KG1 (cell line): ENCODE data around the gene TSHZ2.
"Not testable (repeated sequence)": the region's sequence is repeated elsewhere in the genome, so short reads cannot be mapped to it uniquely, and the experiment has no call there.

Experiments used
- DNase-seq: peaks from one replicate; lab custom pipeline; 2025; lab: John Stamatoyannopoulos, UW

The TSHZ2 gene

DNA sequence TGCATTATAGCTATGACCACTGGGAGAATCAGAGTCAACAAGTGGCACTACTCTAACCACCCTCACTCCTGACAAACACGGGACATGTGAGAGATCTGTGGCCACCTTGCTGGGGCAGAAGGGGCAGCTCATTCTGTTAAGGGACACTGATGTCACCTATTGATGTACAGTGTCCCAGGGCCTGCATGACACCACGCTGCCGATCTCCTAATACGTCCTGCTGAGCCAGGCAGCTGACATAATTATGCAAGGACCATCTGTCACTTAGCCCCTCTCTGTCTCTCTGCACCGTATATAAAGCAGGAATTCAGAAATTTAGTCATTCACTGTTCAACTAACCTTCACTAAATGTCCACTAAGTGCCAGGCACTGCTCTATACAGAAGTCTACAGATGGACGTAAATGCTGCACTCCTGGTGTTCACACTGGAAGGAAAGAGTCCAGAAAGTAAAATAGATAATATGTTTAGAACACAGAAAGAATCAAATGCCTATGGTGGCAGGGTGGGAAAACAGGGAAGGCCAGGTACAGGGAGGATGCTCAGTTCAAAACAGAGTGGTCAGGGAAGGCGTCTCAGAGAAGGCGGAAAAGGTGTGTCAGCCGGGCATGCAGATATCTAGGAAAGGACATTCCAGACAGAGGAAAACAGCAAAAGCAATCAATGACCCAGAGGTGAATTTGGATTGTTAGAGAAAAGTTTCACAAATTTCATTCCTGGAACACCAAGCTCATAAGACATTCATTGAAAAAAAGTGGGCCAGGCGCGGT, 447.7 kb downstream of the TSHZ2 start:
- no peak for DNase-seq

DNA sequence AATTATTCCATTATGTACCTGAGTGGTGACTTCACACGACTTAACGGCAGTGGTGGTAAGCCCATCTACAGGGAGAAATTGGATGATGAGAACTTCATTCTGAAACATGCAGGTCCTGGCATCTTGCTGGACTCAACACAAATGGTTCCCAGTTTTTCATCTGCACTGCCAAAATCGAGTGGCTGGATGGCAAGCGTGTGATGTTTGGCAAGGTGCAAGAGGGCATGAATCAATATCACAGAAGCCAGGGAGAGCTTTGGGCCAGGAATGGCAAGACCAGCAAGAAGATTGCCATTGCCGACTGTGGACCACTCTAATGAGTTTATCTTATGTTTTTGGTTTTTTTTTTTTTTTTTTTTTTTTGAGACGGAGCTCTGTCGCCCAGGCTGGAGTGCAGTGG, 449.2 kb downstream of the TSHZ2 start:
- no peak for DNase-seq

GRCh38 chr20:53422039-53422438, 449.9 kb downstream of the TSHZ2 start:
- no peak for DNase-seq

DNA sequence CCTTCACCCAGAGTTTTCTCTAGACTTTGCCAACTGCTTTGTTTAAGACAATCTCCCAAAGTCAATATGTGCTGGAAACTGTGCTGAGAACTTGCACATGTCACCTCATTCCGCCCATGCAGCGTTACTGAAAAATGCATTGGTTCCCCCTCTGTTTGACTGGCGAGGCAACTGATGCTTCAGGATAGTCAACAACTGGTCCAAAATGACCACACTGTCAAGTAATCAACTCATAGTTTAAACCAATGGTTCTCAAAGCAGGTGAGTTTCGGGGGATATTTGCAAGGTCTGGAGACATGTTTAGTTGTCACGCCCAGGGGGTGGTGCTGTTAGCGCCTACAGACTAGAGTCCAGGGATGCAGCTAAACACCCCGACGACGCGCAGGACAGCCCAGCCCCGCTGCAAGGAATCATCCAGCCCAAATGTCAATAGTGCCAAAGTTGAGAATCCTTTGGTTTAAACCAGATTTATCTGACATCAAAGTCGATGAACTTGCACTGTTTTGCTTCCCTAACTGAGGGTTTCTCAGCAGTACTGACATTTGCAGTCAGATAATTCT, 451.5 kb downstream of the TSHZ2 start:
- no peak for DNase-seq

DNA sequence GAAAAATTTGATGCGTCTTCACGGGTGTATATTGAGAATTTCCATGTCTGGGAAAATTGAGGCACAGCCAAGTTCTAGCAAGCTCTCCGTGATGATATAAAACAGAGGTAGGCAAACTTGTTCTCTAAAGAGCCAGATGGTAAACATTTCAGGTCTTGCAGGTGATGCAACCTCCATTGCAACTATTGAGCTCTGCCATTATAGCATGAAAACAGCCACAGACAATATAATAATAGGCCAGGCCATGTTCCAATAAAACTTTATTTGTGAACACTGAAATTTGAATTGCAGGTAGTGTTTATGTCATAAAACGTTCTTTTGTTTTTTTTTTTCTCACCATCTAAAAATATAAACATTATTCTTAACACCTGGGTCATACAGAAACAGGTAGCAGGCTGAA, 453.3 kb downstream of the TSHZ2 start:
- no peak for DNase-seq

- no peak for DNase-seq
Measured at GRCh38 chr20:53425941-53426340, 453.8 kb downstream of the TSHZ2 start.

DNA sequence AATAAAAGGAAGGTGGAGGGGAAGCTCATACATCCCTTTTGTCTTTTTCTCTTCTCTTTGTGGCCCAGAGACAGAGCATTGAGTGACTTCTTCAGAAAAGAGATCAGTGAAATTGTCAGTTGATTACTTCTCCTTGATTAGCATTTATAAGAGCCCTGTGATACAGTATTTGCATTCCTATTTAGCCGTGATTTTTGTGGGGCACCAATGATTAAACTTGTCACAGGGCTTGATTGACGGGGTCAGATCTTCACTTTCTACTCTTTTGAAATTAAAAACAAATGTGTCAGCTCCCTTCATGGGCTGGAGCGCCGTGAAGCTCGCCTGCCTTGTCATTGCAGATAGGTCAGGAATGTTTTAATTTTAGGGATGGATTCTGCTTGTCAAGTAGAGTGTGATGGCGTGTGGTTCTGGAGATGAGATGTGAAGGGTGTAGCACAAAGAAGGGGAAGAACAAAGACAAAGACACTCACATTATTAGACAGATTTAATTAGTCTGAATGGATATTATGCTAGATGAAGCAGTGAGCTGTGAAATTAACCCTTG, 454.7 kb downstream of the TSHZ2 start:
- no peak for DNase-seq

- no peak for DNase-seq
Measured at GRCh38 chr20:53427951-53428350, 455.8 kb downstream of the TSHZ2 start.

GRCh38 chr20:53428588-53428987, 456.4 kb downstream of the TSHZ2 start:
- DNase-seq = no peak

GRCh38 chr20:53428996-53429395, 456.8 kb downstream of the TSHZ2 start:
- DNase-seq = no peak

DNA sequence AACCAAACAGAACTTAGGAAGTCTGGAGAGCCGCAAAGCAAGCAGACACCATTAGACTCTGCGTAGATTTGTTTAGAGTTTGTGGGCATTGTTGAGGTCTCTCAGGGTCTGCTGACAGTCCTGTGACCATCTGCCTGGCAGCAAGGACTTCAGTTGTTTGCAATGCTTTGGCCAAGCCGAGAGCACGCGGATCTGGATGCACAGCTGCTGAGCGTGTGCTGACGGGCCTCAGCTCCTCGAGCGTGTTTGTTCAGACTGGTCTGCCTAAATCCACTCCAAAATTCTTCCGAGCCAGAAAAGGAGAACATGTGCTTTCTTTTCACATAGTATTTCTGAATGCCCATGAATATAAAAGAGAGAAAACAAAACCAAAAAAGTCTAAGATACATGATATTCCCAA, 462.5 kb downstream of the TSHZ2 start:
- no peak for DNase-seq

DNA sequence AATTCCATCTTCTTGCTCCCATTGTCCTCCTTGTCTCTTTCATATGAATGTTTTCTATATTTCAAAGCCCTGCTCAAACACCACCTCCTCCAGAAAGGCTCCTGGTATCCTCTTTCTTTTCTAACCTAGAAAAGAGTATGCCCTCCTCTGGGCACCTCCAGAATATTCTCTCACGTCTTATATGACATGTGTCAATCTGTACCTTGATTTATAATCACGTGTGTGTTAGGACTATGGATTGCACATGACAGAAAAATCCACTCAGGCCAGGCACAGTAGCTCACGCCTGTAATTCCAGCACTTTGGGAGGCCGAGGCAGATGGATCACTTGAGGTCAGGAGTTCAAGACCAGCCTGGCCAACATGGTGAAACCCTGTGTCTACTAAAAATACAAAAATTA, 464.8 kb downstream of the TSHZ2 start:
- not testable (repeated sequence) for DNase-seq

GRCh38 chr20:53438368-53438767, 466.2 kb downstream of the TSHZ2 start:
- DNase-seq = no peak

DNA sequence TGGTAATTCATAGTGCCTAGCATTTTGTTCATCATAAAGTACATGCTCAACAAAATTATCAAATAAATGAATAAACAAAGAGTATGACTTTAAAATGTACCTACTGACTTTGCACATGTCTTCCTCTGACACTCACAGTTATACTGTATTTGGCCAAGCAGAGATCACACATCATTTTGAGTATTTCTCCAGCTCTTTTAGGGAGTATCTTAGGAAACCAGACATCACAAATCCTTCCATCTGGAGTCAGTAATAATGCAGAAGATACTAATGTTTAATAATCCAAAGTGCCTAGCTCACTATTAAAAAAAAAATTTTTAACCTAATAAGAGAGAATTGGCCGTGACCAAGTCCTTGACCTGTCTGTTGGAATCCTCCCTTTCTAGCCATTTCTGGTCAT, 466.9 kb downstream of the TSHZ2 start:
- no peak for DNase-seq

- no peak for DNase-seq
Measured at GRCh38 chr20:53439616-53440015, 467.5 kb downstream of the TSHZ2 start.

DNA sequence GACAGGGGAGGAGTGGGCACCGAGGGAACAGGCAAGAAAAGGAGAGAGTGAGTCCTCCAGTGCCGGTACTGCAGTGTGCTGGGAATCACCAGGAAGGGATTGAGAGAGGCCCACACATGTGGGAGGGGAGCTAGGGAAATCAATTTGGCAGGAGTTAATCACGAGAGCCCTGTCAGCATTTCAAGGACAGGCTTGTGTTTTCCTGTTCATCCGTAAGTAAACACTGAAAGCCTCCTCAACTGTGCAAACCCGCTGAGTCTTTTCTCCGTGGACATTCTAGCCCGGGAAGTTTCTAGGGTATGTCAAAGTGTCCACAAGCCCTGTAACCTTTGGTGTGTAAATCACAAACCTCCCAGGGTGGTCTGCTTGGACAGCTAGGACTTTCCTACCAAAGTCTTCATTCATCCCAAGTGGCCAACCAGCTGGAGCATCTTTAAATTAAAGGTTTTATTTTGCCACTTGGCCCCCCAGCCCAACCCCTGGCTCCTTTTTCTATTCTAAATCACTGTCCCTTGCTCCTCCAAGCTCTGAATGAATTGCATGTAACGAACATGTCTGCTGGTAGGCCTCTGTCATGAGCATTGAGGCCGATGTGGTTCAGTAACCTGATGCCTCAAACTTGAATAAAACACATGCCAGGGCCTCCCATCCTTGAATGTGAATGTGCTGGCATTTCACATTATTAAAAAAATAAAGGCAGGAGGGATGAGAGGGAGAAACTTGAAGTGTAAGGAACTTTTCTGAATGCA, 472.4 kb downstream of the TSHZ2 start:
- DNase-seq = no peak

- no peak for DNase-seq
Measured at GRCh38 chr20:53445321-53445731, 473.2 kb downstream of the TSHZ2 start.

GRCh38 chr20:53445932-53446331, 473.8 kb downstream of the TSHZ2 start:
- no peak for DNase-seq

DNA sequence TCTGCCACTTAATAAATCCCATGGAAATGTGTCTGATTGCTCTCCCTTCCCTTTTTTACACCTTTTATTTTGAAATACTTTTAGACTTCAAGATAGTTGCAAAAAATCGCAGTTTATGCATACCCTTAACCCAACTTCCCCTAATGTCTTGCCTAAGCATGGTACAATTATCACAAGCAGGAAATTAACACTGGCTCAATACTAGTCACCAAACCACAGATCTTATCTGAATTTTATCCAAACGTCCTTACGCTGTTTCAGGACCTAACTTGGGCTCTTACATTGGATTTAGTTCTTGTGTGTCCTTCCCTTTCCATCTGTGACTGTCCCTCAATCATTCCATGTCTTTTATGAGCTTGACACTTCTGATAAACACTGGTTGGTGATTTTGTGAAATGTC, 475.2 kb downstream of the TSHZ2 start:
- no peak for DNase-seq

DNA sequence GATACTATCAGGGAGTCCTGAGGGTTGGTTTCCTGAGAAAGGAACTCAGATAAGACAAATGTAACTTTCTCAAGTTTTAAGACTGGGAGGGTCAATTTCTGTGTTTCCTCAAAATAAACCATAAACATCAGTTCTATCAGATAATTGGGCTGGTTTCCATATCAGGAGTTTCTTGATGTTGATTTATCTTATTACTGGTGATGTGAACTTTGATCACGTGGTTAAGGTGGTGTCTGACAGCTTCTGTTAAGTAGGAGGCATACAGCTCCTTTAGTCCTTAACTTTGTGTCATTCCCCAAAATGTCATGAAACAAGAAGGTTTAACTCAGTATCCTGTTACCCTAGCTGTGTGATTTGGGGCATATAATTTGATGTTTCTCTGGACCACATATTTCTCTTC, 476.3 kb downstream of the TSHZ2 start:
- DNase-seq = no peak

- DNase-seq = no peak
Measured at GRCh38 chr20:53448875-53449274, 476.7 kb downstream of the TSHZ2 start.

- no peak for DNase-seq
Measured at GRCh38 chr20:53453076-53453475, 480.9 kb downstream of the TSHZ2 start.

- no peak for DNase-seq
Measured at GRCh38 chr20:53454675-53455276, 482.6 kb downstream of the TSHZ2 start.
